NCI-H146 treated with DMSO at 0.1 percent for 48 hours (cell line): ENCODE measurements around the gene KLHDC2.
"Not testable (repeated sequence)": the region's sequence is repeated elsewhere in the genome, so short reads cannot be mapped to it uniquely, and the experiment has no call there.

Experiments
- DNase-seq: peaks from one replicate; lab custom pipeline; 2025; ENCODE audit not compliant: unreplicated experiment; lab: John Stamatoyannopoulos, UW

KLHDC2 gene

DNA sequence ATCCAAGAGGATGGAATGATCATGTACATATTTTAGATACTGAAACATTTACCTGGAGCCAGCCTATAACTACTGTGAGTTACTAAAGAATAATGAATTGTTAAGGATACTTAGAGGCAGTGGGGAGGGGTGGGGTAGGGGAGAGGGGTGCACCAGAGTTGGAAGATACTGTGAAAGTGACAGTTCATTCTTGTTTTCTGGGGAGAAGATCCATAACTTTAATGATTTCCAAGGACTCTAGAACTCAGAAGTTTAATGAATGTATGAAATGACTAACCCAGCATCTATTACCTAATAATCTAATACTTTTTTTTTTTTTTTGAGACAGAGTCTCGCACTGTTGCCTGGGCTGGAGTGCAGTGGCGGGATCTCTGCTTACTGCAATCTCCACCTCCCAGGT, 10.5 kb downstream of the KLHDC2 start:
- DNase-seq, result no peak

- DNase-seq, result not testable (repeated sequence)
These were observed 13.1 kb downstream of the KLHDC2 start for GRCh38 chr14:49781040-49781439.

DNA sequence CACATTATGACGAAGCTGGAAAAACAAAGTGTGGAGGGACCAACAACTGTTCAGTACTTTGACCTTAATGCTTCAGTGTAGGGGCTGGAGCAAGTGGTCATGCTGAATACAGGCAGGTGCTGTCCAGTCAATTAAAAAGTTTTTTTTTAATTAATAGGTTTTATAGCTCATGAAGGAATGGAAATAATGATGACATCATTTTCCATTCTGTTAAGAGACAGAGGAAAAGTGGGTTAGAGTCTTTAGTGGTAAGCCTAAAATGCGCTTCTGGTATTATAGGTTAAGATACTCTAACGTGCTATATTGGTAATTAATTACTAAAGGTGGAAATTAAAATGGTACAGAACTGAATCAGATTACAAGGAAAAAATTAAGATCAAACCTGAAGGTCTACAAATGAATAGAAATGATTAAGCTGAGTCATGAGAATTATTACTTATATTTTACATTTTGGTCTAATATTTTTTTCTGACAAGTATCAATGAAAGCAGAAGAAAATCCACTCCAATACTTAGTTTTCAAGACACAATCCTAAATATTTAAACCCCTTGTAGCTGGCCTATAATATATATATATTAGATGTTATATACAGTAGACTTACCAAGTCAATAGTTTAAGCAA, 15.6 kb downstream of the KLHDC2 start:
- no peak for DNase-seq

- no peak for DNase-seq
These were observed 18.4 kb downstream of the KLHDC2 start for GRCh38 chr14:49786315-49786714.

DNA sequence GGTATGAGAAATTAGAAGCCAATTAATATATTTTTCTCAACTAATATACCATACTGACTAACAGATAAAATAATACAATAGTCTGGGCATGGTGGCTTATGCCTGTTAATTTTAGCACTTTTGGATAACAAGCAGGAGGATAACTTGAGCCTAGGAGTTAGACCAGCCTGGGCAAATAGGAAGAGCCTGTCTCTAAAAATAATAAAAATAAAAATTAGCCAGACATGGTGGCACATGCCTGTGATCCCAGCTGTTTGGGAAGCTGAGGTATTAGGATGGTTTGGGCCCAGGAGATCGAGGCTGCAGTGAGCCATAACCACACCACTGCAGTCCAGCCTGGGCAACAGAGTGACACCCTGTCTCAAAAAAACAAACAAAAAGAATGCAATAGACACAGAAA, 24.7 kb downstream of the KLHDC2 start:
- DNase-seq, result no peak

- DNase-seq, result no peak
These were observed 28.1 kb downstream of the KLHDC2 start for GRCh38 chr14:49796025-49796424.

DNA sequence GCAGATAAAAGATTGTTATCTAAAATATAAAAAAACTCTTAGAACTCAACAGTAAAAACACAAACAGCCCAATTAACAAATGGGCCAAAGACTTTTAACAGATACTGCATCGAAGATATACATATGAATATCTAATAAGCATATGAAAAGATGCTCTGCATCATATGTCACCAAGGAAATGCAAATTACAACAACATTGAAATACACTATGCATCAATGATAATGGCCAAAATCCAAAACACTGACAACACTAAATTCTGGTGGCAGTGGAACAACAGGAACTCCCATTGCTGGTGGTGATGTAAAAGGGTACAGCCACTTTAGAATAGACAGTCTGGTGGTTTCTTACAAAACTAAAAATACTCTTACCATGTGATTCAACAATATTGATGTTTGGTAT, 40.8 kb downstream of the KLHDC2 start:
- no peak for DNase-seq

DNA sequence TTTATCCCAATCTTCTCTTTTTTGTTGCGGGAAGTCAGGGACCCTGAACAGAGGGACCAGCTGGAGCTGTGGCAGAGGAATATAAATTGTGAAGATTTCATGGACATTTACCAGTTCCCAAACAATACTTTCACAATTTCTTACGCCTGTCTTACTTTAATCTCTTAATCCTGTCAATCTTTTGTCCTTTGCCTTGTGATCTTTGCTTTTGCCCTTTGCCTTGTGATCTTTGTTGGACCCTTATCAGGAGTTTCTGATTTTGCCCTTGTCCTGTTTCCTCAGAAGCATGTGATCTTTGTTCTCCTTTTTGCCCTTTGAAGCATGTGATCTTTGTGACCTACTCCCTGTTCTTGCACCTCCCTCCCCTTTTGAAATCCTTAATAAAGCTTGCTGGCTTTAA, 48.2 kb downstream of the KLHDC2 start:
- not testable (repeated sequence) for DNase-seq

- DNase-seq, result no peak
These were observed 48.9 kb downstream of the KLHDC2 start for GRCh38 chr14:49816844-49817243.

GRCh38 chr14:49820176-49820575, 52.2 kb downstream of the KLHDC2 start:
- no peak for DNase-seq

GRCh38 chr14:49828640-49829039, 60.7 kb downstream of the KLHDC2 start:
- no peak for DNase-seq
